ENCODE data around the gene SELENOI. TPM values are rescaled to one million over a fixed set of nuclear protein-coding genes. Genes with fewer than 3 reads are reported as not detected.

SELENOI gene
- total and polyA plus RNA-seq, 2 donors: 4.6 to 9.1 TPM

GRCh38 chr2:26438926-26439325 lies 93.0 kb downstream of the SELENOI start:
- no peaks in the 10 kb centered on the region for H3K4me1 ChIP-seq (ENCODE audit: control insufficient read depth in 2 of 2, insufficient read depth in 2 of 2, low read length in 2 of 2)
- no peak overlapping the region for H3K4me3 ChIP-seq (ENCODE audit: low read length in 2 of 2)
- DNase-seq (ENCODE audit: low read depth in 6 of 9, low spot score in 9 of 9): peak in 3 of 9 donors; percentile 1 to 21 (median 12)
- H3K27me3 ChIP-seq (ENCODE audit: control insufficient read depth in 2 of 2, insufficient read depth in 1 of 2, low read length in 1 of 2): no peaks in the 10 kb centered on the region
- no peaks in the 10 kb centered on the region for H3K36me3 ChIP-seq (ENCODE audit: control insufficient read depth in 2 of 2, insufficient read depth in 2 of 2, low read length in 1 of 2)
- H3K27ac ChIP-seq (ENCODE audit: low read depth in 1 of 2, low read length in 1 of 2): no peak overlapping the region
- H3K9me3 ChIP-seq (ENCODE audit: control insufficient read depth in 2 of 2, insufficient read depth in 1 of 2, low read length in 1 of 2): no peaks in the 10 kb centered on the region
- 33% methylated on average over 5 of the region's 5 CpGs for WGBS

GRCh38 chr2:26442301-26442700 lies 96.4 kb downstream of the SELENOI start:
- Histone ChIP-seq H3K27ac (ENCODE audit: low read depth in 1 of 2, low read length in 1 of 2) (no peak overlapping the region), H3K4me1 (ENCODE audit: control insufficient read depth in 2 of 2, insufficient read depth in 2 of 2, low read length in 2 of 2) (no peaks in the 10 kb centered on the region), H3K27me3 (ENCODE audit: control insufficient read depth in 2 of 2, insufficient read depth in 1 of 2, low read length in 1 of 2) (no peaks in the 10 kb centered on the region), H3K9me3 (ENCODE audit: control insufficient read depth in 2 of 2, insufficient read depth in 1 of 2, low read length in 1 of 2) (no peaks in the 10 kb centered on the region), H3K4me3 (ENCODE audit: low read length in 2 of 2) (no peak overlapping the region), H3K36me3 (ENCODE audit: control insufficient read depth in 2 of 2, insufficient read depth in 2 of 2, low read length in 1 of 2) (no peaks in the 10 kb centered on the region)
- DNase-seq (ENCODE audit: low read depth in 6 of 9, low spot score in 9 of 9): no peak
- 96% methylated on average over 2 of the region's 2 CpGs for WGBS

GRCh38 chr2:26442707-26443106 lies 96.8 kb downstream of the SELENOI start:
- no peaks in the 10 kb centered on the region for H3K9me3 ChIP-seq (ENCODE audit: control insufficient read depth in 2 of 2, insufficient read depth in 1 of 2, low read length in 1 of 2)
- no peak overlapping the region for H3K4me3 ChIP-seq (ENCODE audit: low read length in 2 of 2)
- H3K36me3 ChIP-seq (ENCODE audit: control insufficient read depth in 2 of 2, insufficient read depth in 2 of 2, low read length in 1 of 2): no peaks in the 10 kb centered on the region
- no peaks in the 10 kb centered on the region for H3K27me3 ChIP-seq (ENCODE audit: control insufficient read depth in 2 of 2, insufficient read depth in 1 of 2, low read length in 1 of 2)
- 86% methylated on average over 3 of the region's 3 CpGs for WGBS
- H3K4me1 ChIP-seq (ENCODE audit: control insufficient read depth in 2 of 2, insufficient read depth in 2 of 2, low read length in 2 of 2): no peaks in the 10 kb centered on the region
- DNase-seq (ENCODE audit: low read depth in 6 of 9, low spot score in 9 of 9): no peak
- no peak overlapping the region for H3K27ac ChIP-seq (ENCODE audit: low read depth in 1 of 2, low read length in 1 of 2)

GRCh38 chr2:26444236-26444635 lies 98.3 kb downstream of the SELENOI start:
- no peak overlapping the region for H3K27ac ChIP-seq (ENCODE audit: low read depth in 1 of 2, low read length in 1 of 2)
- WGBS: 96% methylated on average over 7 of the region's 7 CpGs
- no peak overlapping the region for H3K4me3 ChIP-seq (ENCODE audit: low read length in 2 of 2)
- no peaks in the 10 kb centered on the region for H3K9me3 ChIP-seq (ENCODE audit: control insufficient read depth in 2 of 2, insufficient read depth in 1 of 2, low read length in 1 of 2)
- H3K4me1 ChIP-seq (ENCODE audit: control insufficient read depth in 2 of 2, insufficient read depth in 2 of 2, low read length in 2 of 2): no peaks in the 10 kb centered on the region
- no peak for DNase-seq (ENCODE audit: low read depth in 6 of 9, low spot score in 9 of 9)
- no peaks in the 10 kb centered on the region for H3K36me3 ChIP-seq (ENCODE audit: control insufficient read depth in 2 of 2, insufficient read depth in 2 of 2, low read length in 1 of 2)
- no peaks in the 10 kb centered on the region for H3K27me3 ChIP-seq (ENCODE audit: control insufficient read depth in 2 of 2, insufficient read depth in 1 of 2, low read length in 1 of 2)

Other genes starting within 250 kb of the SELENOI start
- 0.71 TPM for gene GAREM2, start 173.1 kb upstream of the SELENOI start, total RNA-seq
- gene GAREM2, start 173.1 kb upstream of the SELENOI start, polyA plus RNA-seq: 0.59 TPM
- gene HADHA, start 101.5 kb upstream of the SELENOI start, total RNA-seq: 114 TPM
- 57.1 TPM for gene HADHA, start 101.5 kb upstream of the SELENOI start, polyA plus RNA-seq
- 41.7 TPM for gene HADHB, start 101.2 kb upstream of the SELENOI start, total RNA-seq
- gene HADHB, start 101.2 kb upstream of the SELENOI start, polyA plus RNA-seq: 92.8 TPM
- gene ADGRF3, start 646 bp downstream of the SELENOI start, total RNA-seq: 0.33 TPM
- 0.39 TPM for gene ADGRF3, start 646 bp downstream of the SELENOI start, polyA plus RNA-seq
- gene DRC1, start 55.8 kb downstream of the SELENOI start, total RNA-seq: 0.14 TPM
- gene DRC1, start 55.8 kb downstream of the SELENOI start, polyA plus RNA-seq: 0.27 TPM
- 0.42 TPM for gene OTOF, start 132.0 kb downstream of the SELENOI start, total RNA-seq
- gene OTOF, start 132.0 kb downstream of the SELENOI start, polyA plus RNA-seq: 0.71 TPM

Data from thymus (tissue), 11 donors.